OCI-LY7 (cell line): ENCODE results near the gene RMI2. TPM values are rescaled to one million over a fixed set of nuclear protein-coding genes. Genes with fewer than 3 reads are reported as not detected.

Experiments used
- BruUV-seq: library from RNA; stranded (reverse); fragments of 400-500 nt; replicated peaks from 2 replicates; lab custom pipeline; 2021; lab: Mats Ljungman, UMichigan
- CTCF ChIA-PET: fragments of 300-600 bp; sonication (Branson Sonifier 250); formaldehyde crosslinking; loops from one replicate; lab custom pipeline; 2022; ENCODE audit warnings: antibody characterized with exemption; ENCODE audit not compliant: unreplicated experiment; lab: Charles Lee
- POLR2A ChIA-PET: fragments of 300-600 bp; sonication (Branson Sonifier 250); formaldehyde crosslinking; loops from one replicate; lab custom pipeline; 2022; ENCODE audit warnings: antibody characterized with exemption; lab: Charles Lee
- DNase-seq: peaks from one replicate; pipeline ENCODE4 v3.0.0-alpha.2; 2015; ENCODE audit warnings: low spot score
- H2AFZ ChIP-seq: fragments of 200-600 bp; sonication (generic), shearing (Covaris generic); 2 replicates; pipeline ENCODE4 v1.6.1; 2014; ENCODE audit warnings: mild to moderate bottlenecking, antibody characterized with exemption, low read length, moderate library complexity
- H3K27ac ChIP-seq: fragments of 200-600 bp; sonication (generic); 2 replicates; pipeline ENCODE4 v1.5.1; 2014; ENCODE audit warnings: mixed run types, low read depth, mild to moderate bottlenecking, moderate library complexity, low read length, inconsistent platforms; ENCODE audit not compliant: poor library complexity, severe bottlenecking
- H3K36me3 ChIP-seq: fragments of 200-600 bp; sonication (generic); 2 replicates; pipeline ENCODE4 v1.6.1; 2014; ENCODE audit warnings: mild to moderate bottlenecking, antibody characterized with exemption, low read length, moderate library complexity, mixed read lengths; ENCODE audit not compliant: insufficient read depth
- H3K4me1 ChIP-seq: fragments of 200-600 bp; sonication (generic); 2 replicates; pipeline ENCODE4 v1.5.1; 2014; ENCODE audit warnings: mild to moderate bottlenecking, low read length; ENCODE audit not compliant: insufficient read depth, poor library complexity, severe bottlenecking
- H3K4me2 ChIP-seq: fragments of 200-600 bp; sonication (generic); 2 replicates; pipeline ENCODE4 v1.6.1; 2014; ENCODE audit warnings: mild to moderate bottlenecking, low read length
- H3K4me3 ChIP-seq: fragments of 200-600 bp; sonication (generic); 2 replicates; pipeline ENCODE4 v1.5.1; 2014; ENCODE audit warnings: mild to moderate bottlenecking, low read depth, low read length; ENCODE audit not compliant: poor library complexity, severe bottlenecking
- H3K79me2 ChIP-seq: fragments of 200-600 bp; sonication (generic); 2 replicates; pipeline ENCODE4 v1.6.1; 2016; ENCODE audit warnings: low read depth, mild to moderate bottlenecking, low read length, moderate library complexity, mixed read lengths; ENCODE audit not compliant: insufficient read depth
- H3K9me2 ChIP-seq: fragments of 200-600 bp; sonication (generic); 2 replicates; pipeline ENCODE4 v1.6.1; 2016; ENCODE audit warnings: mild to moderate bottlenecking, low read length, mixed read lengths; ENCODE audit not compliant: insufficient read depth
- H3K9me3 ChIP-seq: fragments of 200-600 bp; sonication (generic); 2 replicates; pipeline ENCODE4 v1.6.1; 2014; ENCODE audit warnings: mild to moderate bottlenecking, mixed run types, low read length, mixed read lengths
- H4K20me1 ChIP-seq: fragments of 200-600 bp; sonication (generic); 2 replicates; pipeline ENCODE4 v1.6.1; 2014; ENCODE audit warnings: mild to moderate bottlenecking, antibody characterized with exemption, low read length, moderate library complexity, mixed read lengths; ENCODE audit not compliant: insufficient read depth
- EZH2phosphoT487 ChIP-seq: fragments of 200-600 bp; sonication (generic); IDR thresholded peaks from 2 replicates; pipeline ENCODE4 v1.6.1; 2018; ENCODE audit warnings: low read depth, borderline replicate concordance, mild to moderate bottlenecking, mixed run types, antibody characterized with exemption, low read length, moderate library complexity, mixed read lengths
- intact Hi-C: fragments of 100-400 bp; cut with micrococcal nuclease; formaldehyde crosslinking; loops from one replicate; pipeline ENCODE4 v1.10.0; 2022; ENCODE audit not compliant: unreplicated experiment
- total RNA-seq, 2 experiments: library from RNA; depleted of rRNA in 1 of 2; stranded (reverse); fragments of >200 nt in 1 of 2; shearing (Covaris generic) in 1 of 2; gene quantifications; 2 replicates each; pipeline ENCODE4 v1.2.3, GENCODE V29; 2014 to 2022
- TF ChIP-seq, protein P1 (sequence below): fragments of 200-600 bp; sonication (generic); conservative IDR thresholded peaks from 2 replicates; pipeline ENCODE4 v1.5.1; 2014; ENCODE audit warnings: mild to moderate bottlenecking, antibody characterized with exemption, low read length, moderate library complexity, mixed read lengths

Gene RMI2
- total RNA-seq, 2 experiments from 2014 or later, result 84.5 to 126 TPM

DNA sequence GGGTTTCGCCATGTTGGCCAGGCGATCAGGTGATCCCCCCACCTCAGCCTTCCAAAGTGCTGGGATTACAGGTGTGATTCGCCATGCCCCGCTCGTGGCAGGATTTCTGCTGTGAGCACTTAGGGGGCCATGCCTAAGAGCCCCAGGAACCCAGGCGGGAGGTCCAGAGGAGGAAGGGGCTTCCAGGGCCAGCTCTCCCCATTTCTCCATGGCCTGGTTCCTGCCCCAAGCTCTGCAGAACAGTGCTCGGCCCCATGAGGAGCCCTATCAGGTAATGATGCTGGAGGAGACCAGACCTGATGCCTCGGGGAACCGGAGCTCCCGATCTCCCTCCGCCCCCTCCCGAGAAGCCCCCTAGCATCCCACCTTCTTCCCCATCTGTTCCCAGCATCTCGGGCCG, 53.6 kb downstream of the RMI2 start:
- Histone ChIP-seq H3K9me3 (no peaks in the 10 kb centered on the region), H4K20me1 (no peaks in the 10 kb centered on the region), H3K9me2 (no peaks in the 10 kb centered on the region), H3K4me3 (no peak overlapping the region), H2AFZ (no peak overlapping the region), H3K4me2 (no peak overlapping the region), H3K4me1 (peaks cover 4% of the 10 kb centered on the region), H3K36me3 (no peaks in the 10 kb centered on the region), H3K27ac (no peak overlapping the region), H3K79me2 (no peaks in the 10 kb centered on the region)
- intact Hi-C loops, result loop anchor here (10.0 kb wide), 1 partner anchor 666 kb away; no protein-coding TSS in a partner anchor
- POLR2A ChIA-PET, result interaction anchor here (0.5 to 0.8 kb wide), 2 partner anchors 40 to 319 kb away, joined by 4 to 6 read pairs; no protein-coding TSS in a partner anchor
- no peak for DNase-seq
- no TSS peak for BruUV-seq
- CTCF ChIA-PET, result no interaction called here
- TF ChIP-seq, protein P1, sequence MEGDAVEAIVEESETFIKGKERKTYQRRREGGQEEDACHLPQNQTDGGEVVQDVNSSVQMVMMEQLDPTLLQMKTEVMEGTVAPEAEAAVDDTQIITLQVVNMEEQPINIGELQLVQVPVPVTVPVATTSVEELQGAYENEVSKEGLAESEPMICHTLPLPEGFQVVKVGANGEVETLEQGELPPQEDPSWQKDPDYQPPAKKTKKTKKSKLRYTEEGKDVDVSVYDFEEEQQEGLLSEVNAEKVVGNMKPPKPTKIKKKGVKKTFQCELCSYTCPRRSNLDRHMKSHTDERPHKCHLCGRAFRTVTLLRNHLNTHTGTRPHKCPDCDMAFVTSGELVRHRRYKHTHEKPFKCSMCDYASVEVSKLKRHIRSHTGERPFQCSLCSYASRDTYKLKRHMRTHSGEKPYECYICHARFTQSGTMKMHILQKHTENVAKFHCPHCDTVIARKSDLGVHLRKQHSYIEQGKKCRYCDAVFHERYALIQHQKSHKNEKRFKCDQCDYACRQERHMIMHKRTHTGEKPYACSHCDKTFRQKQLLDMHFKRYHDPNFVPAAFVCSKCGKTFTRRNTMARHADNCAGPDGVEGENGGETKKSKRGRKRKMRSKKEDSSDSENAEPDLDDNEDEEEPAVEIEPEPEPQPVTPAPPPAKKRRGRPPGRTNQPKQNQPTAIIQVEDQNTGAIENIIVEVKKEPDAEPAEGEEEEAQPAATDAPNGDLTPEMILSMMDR, result no peak
- TF ChIP-seq EZH2phosphoT487, result no peak

DNA sequence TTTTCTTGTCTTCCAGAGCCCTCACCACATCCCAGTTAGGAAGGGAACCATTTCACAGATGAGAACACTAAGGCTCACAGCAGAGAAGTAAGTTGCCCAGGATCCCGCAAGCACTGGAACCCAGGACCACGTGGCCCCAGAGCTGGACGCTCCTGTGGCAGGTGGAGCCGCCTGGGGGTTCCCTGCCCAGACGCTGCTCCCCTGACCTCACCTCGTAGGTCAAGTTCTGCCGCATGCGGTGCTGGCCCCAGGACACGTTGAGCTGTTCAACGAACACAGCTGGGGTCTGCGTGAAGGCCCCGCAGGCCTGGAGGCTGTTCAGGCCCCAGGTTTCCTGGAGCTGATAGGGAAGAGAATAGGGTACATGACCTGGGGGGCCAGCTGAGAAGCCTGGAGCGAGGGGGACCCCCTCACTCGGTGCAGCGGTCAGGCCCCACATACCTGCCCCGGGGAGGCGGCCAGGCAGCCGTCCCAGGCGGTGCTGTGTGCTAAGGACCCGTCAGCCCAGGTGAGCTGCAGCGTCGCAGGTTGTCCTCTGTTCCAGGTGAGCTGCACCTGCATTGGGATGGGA, 54.1 kb downstream of the RMI2 start:
- CTCF ChIA-PET, result no interaction called here
- H3K4me3 ChIP-seq, result no peak overlapping the region
- H4K20me1 ChIP-seq, result no peaks in the 10 kb centered on the region
- TF ChIP-seq, protein P1, result no peak
- TF ChIP-seq EZH2phosphoT487, result no peak
- H3K4me2 ChIP-seq, result no peak overlapping the region
- H3K36me3 ChIP-seq, result no peaks in the 10 kb centered on the region
- no peak for DNase-seq
- BruUV-seq, result no TSS peak
- no peaks in the 10 kb centered on the region for H3K9me2 ChIP-seq
- no peak overlapping the region for H3K27ac ChIP-seq
- peaks cover 5% of the 10 kb centered on the region for H3K4me1 ChIP-seq
- intact Hi-C loops, result loop anchor here (10.0 kb wide), 1 partner anchor 665 kb away; no protein-coding TSS in a partner anchor
- no peaks in the 10 kb centered on the region for H3K79me2 ChIP-seq
- no peak overlapping the region for H2AFZ ChIP-seq
- no peaks in the 10 kb centered on the region for H3K9me3 ChIP-seq
- POLR2A ChIA-PET, result interaction anchor here (0.5 to 0.6 kb wide), 3 partner anchors 11 to 423 kb away, joined by 3 to 4 read pairs (median 3); no protein-coding TSS in a partner anchor

DNA sequence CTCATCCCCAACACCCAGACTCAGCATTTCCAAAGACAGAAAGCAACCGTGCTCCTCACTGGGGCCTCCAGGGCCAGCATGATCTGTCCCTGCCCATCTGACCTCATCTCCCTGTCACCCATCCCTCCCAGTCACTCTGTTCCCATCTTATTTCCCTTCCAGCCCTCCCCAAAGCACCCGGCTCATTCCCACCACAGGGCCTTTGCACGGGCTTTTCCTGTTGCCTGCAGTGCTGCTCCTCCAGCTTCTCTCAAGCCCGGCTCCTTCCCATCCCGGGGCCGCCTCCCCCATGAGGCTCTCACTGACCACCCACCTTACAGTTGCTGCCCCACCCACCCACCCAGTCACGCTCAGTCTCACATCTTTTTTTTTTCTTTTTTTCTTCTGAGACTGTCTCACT, 54.8 kb downstream of the RMI2 start:
- intact Hi-C loops, result no loop called here
- no peak for TF ChIP-seq EZH2phosphoT487
- TF ChIP-seq, protein P1, result no peak
- ChIA-PET CTCF (interaction anchor here (0.8 kb wide), 1 partner anchor 29 kb away, joined by 4 read pairs; no protein-coding TSS in a partner anchor), POLR2A (interaction anchor here (0.5 to 0.6 kb wide), 2 partner anchors 12 to 422 kb away, joined by 3 read pairs; no protein-coding TSS in a partner anchor)
- Histone ChIP-seq H3K36me3 (no peaks in the 10 kb centered on the region), H3K79me2 (no peaks in the 10 kb centered on the region), H3K4me1 (peaks cover 5% of the 10 kb centered on the region), H4K20me1 (no peaks in the 10 kb centered on the region), H3K27ac (no peak overlapping the region), H2AFZ (no peak overlapping the region), H3K4me3 (no peak overlapping the region), H3K4me2 (no peak overlapping the region), H3K9me3 (no peaks in the 10 kb centered on the region), H3K9me2 (no peaks in the 10 kb centered on the region)
- no TSS peak for BruUV-seq
- DNase-seq, result no peak
